Neural cell (in vitro differentiated cells): ENCODE data around the gene PPIG. TPM values are rescaled to one million over a fixed set of nuclear protein-coding genes. Genes with fewer than 3 reads are reported as not detected.
"Not testable (repeated sequence)": the region's sequence is repeated elsewhere in the genome, so short reads cannot be mapped to it uniquely, and the experiment has no call there.

ENCODE experiments used
- H2AFZ ChIP-seq: fragments of 200-600, 300-800 bp; sonication (generic), shearing (Covaris generic); 2 replicates; pipeline ENCODE4 v1.6.0; 2014; ENCODE audit warnings: low read depth, mild to moderate bottlenecking, antibody characterized with exemption, low read length, moderate library complexity
- H3F3A ChIP-seq: fragments of 200-600 bp; shearing (Covaris generic); 2 replicates; pipeline ENCODE4 v1.6.1; 2016; ENCODE audit warnings: mild to moderate bottlenecking, moderate library complexity, mixed read lengths, antibody characterized with exemption, low read length; ENCODE audit not compliant: insufficient read depth, poor library complexity, severe bottlenecking
- H3K27ac ChIP-seq: fragments of 200-600, 300-800 bp; sonication (generic), shearing (Covaris generic); 2 replicates; pipeline ENCODE4 v1.5.1; 2014; ENCODE audit warnings: mild to moderate bottlenecking, low read length, moderate library complexity
- H3K27me3 ChIP-seq: fragments of 300-800, 200-600 bp; sonication (generic), shearing (Covaris generic); 2 replicates; pipeline ENCODE4 v1.6.0; 2014; ENCODE audit warnings: mild to moderate bottlenecking, low read depth, low read length, moderate library complexity; ENCODE audit not compliant: insufficient read depth
- H3K36me3 ChIP-seq: fragments of 300-800, 200-600 bp; sonication (generic), shearing (Covaris generic); 2 replicates; pipeline ENCODE4 v1.5.1; 2014; ENCODE audit warnings: mild to moderate bottlenecking, antibody characterized with exemption, low read length, moderate library complexity; ENCODE audit not compliant: insufficient read depth
- H3K4me2 ChIP-seq: fragments of 300-800, 200-600 bp; sonication (generic), shearing (Covaris generic); 2 replicates; pipeline ENCODE4 v1.6.0; 2014; ENCODE audit warnings: mild to moderate bottlenecking, low read length
- H3K4me3 ChIP-seq: fragments of 300-800, 200-600 bp; sonication (generic), shearing (Covaris generic); 2 replicates; pipeline ENCODE4 v1.5.1; 2014; ENCODE audit warnings: mild to moderate bottlenecking, low read length, moderate library complexity
- H3K79me2 ChIP-seq: fragments of 200-600 bp; shearing (Covaris generic); replicated peaks from 2 replicates; pipeline ENCODE4 v1.6.0; 2014; ENCODE audit warnings: mild to moderate bottlenecking, low read length, moderate library complexity; ENCODE audit not compliant: insufficient read depth
- H3K9ac ChIP-seq: fragments of 300-800, 200-600 bp; sonication (generic), shearing (Covaris generic); 2 replicates; pipeline ENCODE4 v1.6.1; 2016; ENCODE audit warnings: mild to moderate bottlenecking, low read length, mixed read lengths
- H3K9me2 ChIP-seq: fragments of 200-600 bp; shearing (Covaris generic); 2 replicates; pipeline ENCODE4 v1.6.1; 2016; ENCODE audit warnings: mild to moderate bottlenecking, low read length, mixed read lengths; ENCODE audit not compliant: insufficient read depth
- H3K9me3 ChIP-seq: fragments of 200-600, 300-800 bp; sonication (generic), shearing (Covaris generic); 2 replicates; pipeline ENCODE4 v1.6.1; 2016; ENCODE audit warnings: mild to moderate bottlenecking, mixed run types, low read length, moderate library complexity, mixed read lengths
- H4K20me1 ChIP-seq: fragments of 200-600 bp; shearing (Covaris generic); 2 replicates; pipeline ENCODE4 v1.6.1; 2016; ENCODE audit warnings: mild to moderate bottlenecking, mixed run types; ENCODE audit not compliant: insufficient read depth
- EP300 ChIP-seq: fragments of 450-650 bp; conservative IDR thresholded peaks from 2 replicates; pipeline ENCODE4 v1.6.1; 2014; ENCODE audit warnings: antibody characterized with exemption, mild to moderate bottlenecking, moderate library complexity; ENCODE audit not compliant: poor library complexity, severe bottlenecking
- EZH2 ChIP-seq: fragments of 200-600, 300-800 bp; shearing (Covaris generic), sonication (generic); IDR thresholded peaks from 2 replicates; pipeline ENCODE4 v1.6.1; 2014; ENCODE audit warnings: antibody characterized with exemption, low read length, borderline replicate concordance, mild to moderate bottlenecking; ENCODE audit not compliant: insufficient read depth, poor library complexity, severe bottlenecking
- MXI1 ChIP-seq: fragments of 450-650 bp; conservative IDR thresholded peaks from 2 replicates; pipeline ENCODE4 v1.6.1; 2014; ENCODE audit warnings: antibody characterized with exemption, mild to moderate bottlenecking; ENCODE audit not compliant: poor library complexity, severe bottlenecking
- POLR2AphosphoS5 ChIP-seq: IDR thresholded peaks from 2 replicates; pipeline ENCODE4 v1.6.1; 2012
- RAD21 ChIP-seq: fragments of 450-650 bp; conservative IDR thresholded peaks from 2 replicates; pipeline ENCODE4 v1.6.1; 2014; ENCODE audit warnings: antibody characterized with exemption, mild to moderate bottlenecking, moderate library complexity
- SMC3 ChIP-seq: fragments of 450-650 bp; conservative IDR thresholded peaks from 2 replicates; pipeline ENCODE4 v1.6.1; 2014; ENCODE audit warnings: antibody characterized with exemption, mild to moderate bottlenecking, moderate library complexity; ENCODE audit not compliant: poor library complexity
- TAF1 ChIP-seq: IDR thresholded peaks from 2 replicates; pipeline ENCODE4 v1.6.1; 2012; ENCODE audit warnings: low read depth
- polyA plus RNA-seq: library from polyadenylated mRNA; depleted of rRNA; stranded (reverse); fragments of >200 nt; gene quantifications from 2 replicates; pipeline ENCODE4 v1.2.3, GENCODE V29; 2014
- TF ChIP-seq, protein P1 (sequence below): fragments of 450-650 bp; IDR thresholded peaks from 2 replicates; pipeline ENCODE4 v1.5.1; 2014; ENCODE audit warnings: antibody characterized with exemption, mild to moderate bottlenecking, moderate library complexity; ENCODE audit not compliant: poor library complexity, severe bottlenecking
- TF ChIP-seq, protein P2 (sequence below): IDR thresholded peaks from 2 replicates; pipeline ENCODE4 v1.6.1; 2012; ENCODE audit warnings: borderline replicate concordance

PPIG gene
- polyA plus RNA-seq, 1 donor from 2014 or later = 45.0 TPM

DNA sequence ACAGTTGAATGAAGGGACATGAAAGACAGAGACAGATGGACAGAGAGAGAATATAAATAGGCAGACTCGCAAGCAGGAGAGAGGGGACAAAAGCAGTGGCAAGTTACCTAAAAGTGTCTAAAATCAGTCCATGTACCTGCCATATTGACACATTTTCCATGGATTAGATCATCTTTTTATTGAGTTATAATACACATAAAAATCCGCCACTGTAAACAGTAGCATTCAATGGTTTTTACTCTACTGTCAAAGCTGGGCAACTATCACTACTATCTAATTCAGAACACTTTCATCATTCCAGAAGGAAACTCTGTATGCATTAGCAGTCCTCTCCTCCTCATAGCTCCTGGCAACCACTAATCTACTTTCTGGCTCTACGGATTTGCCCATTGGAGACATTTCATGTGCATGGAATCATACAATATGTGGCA is 100.0 kb downstream of the PPIG start:
- Histone ChIP-seq H2AFZ (no peak overlapping the region), H3K9ac (no peak overlapping the region), H3K79me2 (no peaks in the 10 kb centered on the region), H3K4me2 (no peak overlapping the region), H3K4me3 (no peak overlapping the region), H3K9me3 (no peaks in the 10 kb centered on the region), H3K27ac (no peak overlapping the region), H3K36me3 (no peaks in the 10 kb centered on the region), H3K9me2 (no peaks in the 10 kb centered on the region), H3K27me3 (no peaks in the 10 kb centered on the region), H4K20me1 (no peaks in the 10 kb centered on the region), H3F3A (no peaks in the 10 kb centered on the region)
- TF ChIP-seq EP300 = no peak
- TF ChIP-seq, protein P1, sequence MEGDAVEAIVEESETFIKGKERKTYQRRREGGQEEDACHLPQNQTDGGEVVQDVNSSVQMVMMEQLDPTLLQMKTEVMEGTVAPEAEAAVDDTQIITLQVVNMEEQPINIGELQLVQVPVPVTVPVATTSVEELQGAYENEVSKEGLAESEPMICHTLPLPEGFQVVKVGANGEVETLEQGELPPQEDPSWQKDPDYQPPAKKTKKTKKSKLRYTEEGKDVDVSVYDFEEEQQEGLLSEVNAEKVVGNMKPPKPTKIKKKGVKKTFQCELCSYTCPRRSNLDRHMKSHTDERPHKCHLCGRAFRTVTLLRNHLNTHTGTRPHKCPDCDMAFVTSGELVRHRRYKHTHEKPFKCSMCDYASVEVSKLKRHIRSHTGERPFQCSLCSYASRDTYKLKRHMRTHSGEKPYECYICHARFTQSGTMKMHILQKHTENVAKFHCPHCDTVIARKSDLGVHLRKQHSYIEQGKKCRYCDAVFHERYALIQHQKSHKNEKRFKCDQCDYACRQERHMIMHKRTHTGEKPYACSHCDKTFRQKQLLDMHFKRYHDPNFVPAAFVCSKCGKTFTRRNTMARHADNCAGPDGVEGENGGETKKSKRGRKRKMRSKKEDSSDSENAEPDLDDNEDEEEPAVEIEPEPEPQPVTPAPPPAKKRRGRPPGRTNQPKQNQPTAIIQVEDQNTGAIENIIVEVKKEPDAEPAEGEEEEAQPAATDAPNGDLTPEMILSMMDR = no peak
- no peak for TF ChIP-seq EZH2
- TF ChIP-seq MXI1 = no peak
- TF ChIP-seq TAF1 = no peak
- TF ChIP-seq POLR2AphosphoS5 = no peak
- no peak for TF ChIP-seq RAD21
- TF ChIP-seq, protein P2, sequence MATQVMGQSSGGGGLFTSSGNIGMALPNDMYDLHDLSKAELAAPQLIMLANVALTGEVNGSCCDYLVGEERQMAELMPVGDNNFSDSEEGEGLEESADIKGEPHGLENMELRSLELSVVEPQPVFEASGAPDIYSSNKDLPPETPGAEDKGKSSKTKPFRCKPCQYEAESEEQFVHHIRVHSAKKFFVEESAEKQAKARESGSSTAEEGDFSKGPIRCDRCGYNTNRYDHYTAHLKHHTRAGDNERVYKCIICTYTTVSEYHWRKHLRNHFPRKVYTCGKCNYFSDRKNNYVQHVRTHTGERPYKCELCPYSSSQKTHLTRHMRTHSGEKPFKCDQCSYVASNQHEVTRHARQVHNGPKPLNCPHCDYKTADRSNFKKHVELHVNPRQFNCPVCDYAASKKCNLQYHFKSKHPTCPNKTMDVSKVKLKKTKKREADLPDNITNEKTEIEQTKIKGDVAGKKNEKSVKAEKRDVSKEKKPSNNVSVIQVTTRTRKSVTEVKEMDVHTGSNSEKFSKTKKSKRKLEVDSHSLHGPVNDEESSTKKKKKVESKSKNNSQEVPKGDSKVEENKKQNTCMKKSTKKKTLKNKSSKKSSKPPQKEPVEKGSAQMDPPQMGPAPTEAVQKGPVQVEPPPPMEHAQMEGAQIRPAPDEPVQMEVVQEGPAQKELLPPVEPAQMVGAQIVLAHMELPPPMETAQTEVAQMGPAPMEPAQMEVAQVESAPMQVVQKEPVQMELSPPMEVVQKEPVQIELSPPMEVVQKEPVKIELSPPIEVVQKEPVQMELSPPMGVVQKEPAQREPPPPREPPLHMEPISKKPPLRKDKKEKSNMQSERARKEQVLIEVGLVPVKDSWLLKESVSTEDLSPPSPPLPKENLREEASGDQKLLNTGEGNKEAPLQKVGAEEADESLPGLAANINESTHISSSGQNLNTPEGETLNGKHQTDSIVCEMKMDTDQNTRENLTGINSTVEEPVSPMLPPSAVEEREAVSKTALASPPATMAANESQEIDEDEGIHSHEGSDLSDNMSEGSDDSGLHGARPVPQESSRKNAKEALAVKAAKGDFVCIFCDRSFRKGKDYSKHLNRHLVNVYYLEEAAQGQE = no peak
- no peak for TF ChIP-seq SMC3

DNA sequence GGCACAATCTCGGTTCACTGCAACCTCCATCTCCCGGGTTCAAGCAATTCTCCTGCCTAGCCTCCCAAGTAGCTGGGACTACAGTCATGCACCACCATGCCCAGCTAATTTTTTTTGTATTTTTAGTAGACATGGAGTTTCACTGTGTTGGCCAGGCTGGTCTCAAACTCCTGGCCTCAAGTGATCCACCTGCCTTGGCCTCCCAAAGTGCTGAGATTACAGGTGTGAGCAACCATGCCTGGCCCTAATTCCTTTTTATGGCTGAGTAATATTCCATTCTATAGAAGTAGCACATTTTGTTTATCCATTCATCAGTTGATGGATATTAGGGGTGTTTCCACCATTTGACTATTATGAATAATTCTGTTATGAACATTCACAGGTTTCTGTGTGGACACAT is 100.6 kb downstream of the PPIG start:
- H3F3A ChIP-seq, H3K9me2 ChIP-seq, H3K4me2 ChIP-seq, H3K9ac ChIP-seq, H3K79me2 ChIP-seq, H4K20me1 ChIP-seq, H3K27me3 ChIP-seq, H3K9me3 ChIP-seq, H3K36me3 ChIP-seq, H3K27ac ChIP-seq, H3K4me3 ChIP-seq, H2AFZ ChIP-seq: not testable (repeated sequence)

DNA sequence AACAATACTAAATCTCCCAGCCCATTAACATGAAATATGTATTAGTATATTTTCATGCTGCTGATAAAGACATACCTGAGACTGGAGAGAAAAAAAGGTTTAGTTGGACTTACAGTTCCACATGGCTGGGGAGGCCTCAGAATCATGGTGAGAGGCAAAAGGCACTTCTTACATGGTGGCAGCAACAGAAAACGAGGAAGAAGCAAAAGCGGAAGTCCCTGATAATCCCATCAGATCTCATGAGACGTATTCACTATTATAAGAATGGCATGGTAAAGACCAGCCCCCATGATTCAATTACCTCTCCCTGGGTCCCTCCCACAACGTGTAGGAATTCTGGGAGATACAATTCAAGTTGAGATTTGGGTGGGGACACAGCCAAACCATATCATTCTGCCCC is 102.7 kb downstream of the PPIG start:
- not testable (repeated sequence) for H4K20me1 ChIP-seq

DNA sequence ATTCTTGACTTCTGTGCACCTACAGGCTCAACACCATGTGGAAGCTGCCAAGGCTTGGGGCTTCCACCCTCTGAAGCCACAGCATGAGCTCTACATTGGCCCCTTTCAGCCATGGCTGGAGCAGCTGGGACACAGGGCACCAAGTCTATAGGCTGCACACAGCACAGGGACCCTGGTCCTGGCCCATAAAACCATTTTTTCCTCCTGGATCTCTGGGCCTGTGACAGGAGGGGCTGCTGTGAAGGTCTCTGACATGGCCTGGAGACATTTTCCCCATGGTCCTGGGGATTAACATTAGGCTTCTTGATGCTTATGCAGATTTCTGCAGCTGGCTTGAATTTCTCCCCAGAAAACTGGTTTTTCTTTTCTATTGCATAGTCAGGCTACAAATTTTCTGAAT is 103.8 kb downstream of the PPIG start:
- H3K4me3 ChIP-seq, H2AFZ ChIP-seq, H3K4me2 ChIP-seq, H3K27ac ChIP-seq, H3K36me3 ChIP-seq, H3K79me2 ChIP-seq, H3F3A ChIP-seq, H3K9ac ChIP-seq, H3K9me3 ChIP-seq, H3K9me2 ChIP-seq, H4K20me1 ChIP-seq, H3K27me3 ChIP-seq: not testable (repeated sequence)

More for the DNA sequence above, 102.7 kb downstream of the PPIG start:
- H3K27me3 ChIP-seq, H3K9ac ChIP-seq, H3K9me3 ChIP-seq, H3K27ac ChIP-seq, H3K36me3 ChIP-seq, H3K79me2 ChIP-seq, H3K4me3 ChIP-seq, H3K4me2 ChIP-seq, H3K9me2 ChIP-seq, H2AFZ ChIP-seq, H3F3A ChIP-seq: not testable (repeated sequence)
